GM21390 (cell line): ENCODE data around the gene ENTPD2.
A peak's percentile ranks its signal among the peaks of the same experiment; 100 is the strongest.

ENCODE experiments used
- ATAC-seq: cut with Tn5 transposase; IDR thresholded peaks from one replicate; pipeline ENCODE4 v1.9.1; 2021; ENCODE audit not compliant: unreplicated experiment

The ENTPD2 gene

GRCh38 chr9:137053944-137054931, at the start of gene ENTPD2:
Gene ENTPD2, minus strand, starts transcription at chr9:137054061. Its CDS starts 64 bp downstream, at chr9:137053997.
- no peak for ATAC-seq

- no peak for ATAC-seq
These were observed 49.5 kb upstream of the ENTPD2 start for GRCh38 chr9:137103206-137103999.

GRCh38 chr9:137099231-137099630, 45.4 kb upstream of the ENTPD2 start:
- no peak for ATAC-seq

GRCh38 chr9:137097761-137098462, 44.1 kb upstream of the ENTPD2 start:
- ATAC-seq = no peak

GRCh38 chr9:137096785-137097546, 43.1 kb upstream of the ENTPD2 start:
- no peak for ATAC-seq

GRCh38 chr9:137095664-137096517, 42.0 kb upstream of the ENTPD2 start:
- peak; percentile 65 for ATAC-seq

- no peak for ATAC-seq
These were observed 35.5 kb upstream of the ENTPD2 start for GRCh38 chr9:137089232-137089947.

- no peak for ATAC-seq
These were observed 34.3 kb upstream of the ENTPD2 start for GRCh38 chr9:137088121-137088520.

- no peak for ATAC-seq
These were observed 33.6 kb upstream of the ENTPD2 start for GRCh38 chr9:137087409-137087925.

GRCh38 chr9:137086531-137087408, 32.9 kb upstream of the ENTPD2 start, which contains the start of gene MAN1B1:
Gene MAN1B1, plus strand, starts transcription at chr9:137086985. Its CDS starts 15 bp downstream, at chr9:137087000.
- ATAC-seq = peak; percentile 75

- peak; percentile 6 for ATAC-seq
These were observed 32.2 kb upstream of the ENTPD2 start for GRCh38 chr9:137085920-137086530.

GRCh38 chr9:137084526-137084925, 30.7 kb upstream of the ENTPD2 start:
- ATAC-seq = no peak

- ATAC-seq = no peak
These were observed 29.6 kb upstream of the ENTPD2 start for GRCh38 chr9:137083394-137084004.

GRCh38 chr9:137082925-137083290, 29.0 kb upstream of the ENTPD2 start:
- no peak for ATAC-seq

GRCh38 chr9:137082222-137082924, 28.5 kb upstream of the ENTPD2 start:
- ATAC-seq = no peak
